HCT116 (cell line): Measurements from ENCODE around the gene ARHGAP18. TPM values are rescaled to one million over a fixed set of nuclear protein-coding genes. Genes with fewer than 3 reads are reported as not detected.

Source experiments
- ATAC-seq: fragments of 200-7000 bp; cut with Tn5 transposase; 2 replicates; pipeline ENCODE4 v1.9.1; 2020; ENCODE audit warnings: mild to moderate bottlenecking, moderate library complexity
- BruUV-seq: library from RNA; stranded (reverse); fragments of 400-500 nt; replicated peaks from 2 replicates; lab custom pipeline; 2021; lab: Mats Ljungman, UMichigan
- CTCF ChIA-PET: fragments of 300-600 bp; sonication (Branson Sonifier 250); formaldehyde crosslinking; loops from one replicate; lab custom pipeline; 2021; ENCODE audit warnings: antibody characterized with exemption; lab: Charles Lee
- POLR2A ChIA-PET: fragments of 300-600, 350-600 bp; sonication (Branson Sonifier 250); formaldehyde crosslinking; loops from one replicate; lab custom pipeline; 2021; ENCODE audit warnings: antibody characterized with exemption; lab: Charles Lee
- RAD21 ChIA-PET, 2 experiments: fragments of 300-600 bp; sonication (Branson Sonifier 250); formaldehyde crosslinking; loops; one replicate each; lab custom pipeline; 2023; ENCODE audit warnings: low total read pairs in 2 of 2; ENCODE audit not compliant: uncharacterized antibody in 2 of 2, unreplicated experiment in 2 of 2, low non-redundant PET in 1 of 2; lab: Charles Lee
- DNase-seq: peaks from one replicate; pipeline ENCODE4 v3.0.0-alpha.2; 2010; ENCODE audit warnings: low read depth, low spot score
- H2AFZ ChIP-seq: fragments of 200-600 bp; shearing (Covaris generic), sonication (generic); 2 replicates; pipeline ENCODE4 v1.6.1; 2017; ENCODE audit warnings: low read depth, mixed run types, mixed read lengths, antibody characterized with exemption, low read length; ENCODE audit not compliant: poor library complexity, severe bottlenecking
- H3K27ac ChIP-seq: 2 replicates; pipeline ENCODE4 v1.5.1; 2012; ENCODE audit warnings: low read depth, low read length
- H3K27me3 ChIP-seq: fragments of 200-600 bp; sonication (generic); 2 replicates; pipeline ENCODE4 v1.6.1; 2016; ENCODE audit warnings: mixed run types, low read length, mixed read lengths; ENCODE audit not compliant: insufficient read depth
- H3K36me3 ChIP-seq, 2 experiments: fragments of 200-500 bp in 1 of 2; fragments of 200-600 bp in 1 of 2; sonication (Bioruptor generic) in 1 of 2; sonication (generic) in 1 of 2; 2 replicates each; pipeline versions ENCODE4 v1.5.1 to v1.6.1; 2014 to 2016; ENCODE audit warnings: low read length in 2 of 2, inconsistent platforms in 1 of 2, mixed read lengths in 1 of 2, mixed run types in 1 of 2; ENCODE audit not compliant: insufficient read depth in 2 of 2, control insufficient read depth in 1 of 2
- H3K4me1 ChIP-seq, 2 experiments: fragments of 200-600 bp in 1 of 2; sonication (generic) in 1 of 2; 2 replicates each; pipeline versions ENCODE4 v1.5.1 to v1.6.1; 2012 to 2017; ENCODE audit warnings: low read length in 2 of 2, inconsistent platforms in 1 of 2, mild to moderate bottlenecking in 1 of 2, mixed read lengths in 1 of 2, mixed run types in 1 of 2, moderate library complexity in 1 of 2; ENCODE audit not compliant: insufficient read depth in 2 of 2, control insufficient read depth in 1 of 2
- H3K4me2 ChIP-seq: fragments of 200-600 bp; sonication (generic); 2 replicates; pipeline ENCODE4 v1.6.1; 2017; ENCODE audit warnings: mixed run types, low read length, mixed read lengths
- H3K4me3 ChIP-seq, 2 experiments: fragments of 200-600 bp in 1 of 2; sonication (generic) in 1 of 2; replicated peaks in 1 of 2; 2 replicates each; pipeline ENCODE4 v1.5.1; 2011 to 2016; ENCODE audit warnings: low read length in 2 of 2, control low read depth in 1 of 2, low read depth in 1 of 2, mild to moderate bottlenecking in 1 of 2, mixed read lengths in 1 of 2, mixed run types in 1 of 2
- H3K79me2 ChIP-seq: fragments of 200-600 bp; sonication (generic); 2 replicates; pipeline ENCODE4 v1.6.1; 2017; ENCODE audit warnings: mild to moderate bottlenecking, mixed run types, low read length, moderate library complexity, mixed read lengths; ENCODE audit not compliant: insufficient read depth
- H3K9ac ChIP-seq: fragments of 200-600 bp; sonication (generic); 2 replicates; pipeline ENCODE4 v1.6.1; 2016; ENCODE audit warnings: low read length, mixed read lengths
- H3K9me2 ChIP-seq: fragments of 200-600 bp; sonication (generic), shearing (Covaris generic); 2 replicates; pipeline ENCODE4 v1.6.1; 2017; ENCODE audit warnings: mixed run types, mild to moderate bottlenecking, moderate library complexity; ENCODE audit not compliant: insufficient read depth
- H3K9me3 ChIP-seq, 2 experiments: fragments of 200-500 bp in 1 of 2; fragments of 200-600 bp in 1 of 2; sonication (Bioruptor generic) in 1 of 2; sonication (generic) in 1 of 2; 2 replicates each; pipeline ENCODE4 v1.6.1; 2014 to 2017; ENCODE audit warnings: low read length in 2 of 2, mixed read lengths in 2 of 2, inconsistent platforms in 1 of 2, low read depth in 1 of 2, mild to moderate bottlenecking in 1 of 2, mixed run types in 1 of 2, moderate library complexity in 1 of 2; ENCODE audit not compliant: control insufficient read depth in 1 of 2, insufficient read depth in 1 of 2
- H4K20me1 ChIP-seq: fragments of 200-600 bp; sonication (generic), shearing (Covaris generic); 2 replicates; pipeline ENCODE4 v1.6.1; 2017; ENCODE audit warnings: mixed run types, mild to moderate bottlenecking, moderate library complexity; ENCODE audit not compliant: insufficient read depth
- CBX3 ChIP-seq: IDR thresholded peaks from 2 replicates; pipeline ENCODE4 v1.6.1; 2012; ENCODE audit warnings: low read depth
- CEBPB ChIP-seq: IDR thresholded peaks from 2 replicates; pipeline ENCODE4 v1.6.1; 2012; ENCODE audit warnings: low read depth
- CTCF ChIP-seq, 3 experiments: fragments of 200-600 bp in 1 of 3; sonication (generic) in 1 of 3; IDR thresholded peaks in 2 of 3; conservative IDR thresholded peaks in 1 of 3; 2 replicates each; pipeline ENCODE4 v1.5.1; 2012 to 2017; ENCODE audit warnings: low read depth in 2 of 3, low read length in 2 of 3, antibody characterized with exemption in 1 of 3, borderline replicate concordance in 1 of 3, control low read depth in 1 of 3, mild to moderate bottlenecking in 1 of 3, mixed read lengths in 1 of 3, mixed run types in 1 of 3, moderate library complexity in 1 of 3; ENCODE audit not compliant: insufficient read depth in 1 of 3
- EZH2 ChIP-seq: fragments of 200-600 bp; sonication (generic); IDR thresholded peaks from 2 replicates; pipeline ENCODE4 v1.6.1; 2017; ENCODE audit warnings: antibody characterized with exemption, mixed run types
- EZH2phosphoT487 ChIP-seq: fragments of 200-600 bp; IDR thresholded peaks from 2 replicates; pipeline ENCODE4 v1.6.1; 2018; ENCODE audit warnings: antibody characterized with exemption, borderline replicate concordance
- RAD21 ChIP-seq: IDR thresholded peaks from 2 replicates; pipeline ENCODE4 v1.6.1; 2012; ENCODE audit warnings: low read depth, mild to moderate bottlenecking
- SRF ChIP-seq: IDR thresholded peaks from 2 replicates; pipeline ENCODE4 v1.6.1; 2012; ENCODE audit warnings: low read depth
- TCF7L2 ChIP-seq: IDR thresholded peaks from 2 replicates; pipeline ENCODE4 v1.7.0; 2011; ENCODE audit warnings: borderline replicate concordance, inconsistent platforms; ENCODE audit not compliant: insufficient read depth, insufficient read length; ENCODE audit errors: extremely low read depth
- YY1 ChIP-seq: IDR thresholded peaks from 2 replicates; pipeline ENCODE4 v1.6.1; 2011; ENCODE audit warnings: low read length, low read depth, moderate library complexity, mild to moderate bottlenecking; ENCODE audit not compliant: insufficient replicate concordance; ENCODE audit errors: extremely low read depth
- ZNF274 ChIP-seq: fragments of 200-500 bp; sonication (Bioruptor generic); IDR thresholded peaks from 2 replicates; pipeline ENCODE4 v1.6.1; 2014; ENCODE audit warnings: mild to moderate bottlenecking, low read depth, low read length, inconsistent platforms
- intact Hi-C: fragments of 100-400 bp; cut with micrococcal nuclease; formaldehyde crosslinking; loops from 2 replicates; pipeline ENCODE4 v1.10.0; 2022
- total RNA-seq: library from RNA; stranded (reverse); gene quantifications from one replicate; pipeline ENCODE4 v1.2.1, GENCODE V29; 2021; ENCODE audit not compliant: unreplicated experiment
- TF ChIP-seq, protein P1 (sequence below): IDR thresholded peaks from 2 replicates; pipeline ENCODE4 v1.6.1; 2012; ENCODE audit warnings: low read depth

ARHGAP18 gene
- total RNA-seq, 1 experiment from 2014 or later = 70.3 TPM

DNA sequence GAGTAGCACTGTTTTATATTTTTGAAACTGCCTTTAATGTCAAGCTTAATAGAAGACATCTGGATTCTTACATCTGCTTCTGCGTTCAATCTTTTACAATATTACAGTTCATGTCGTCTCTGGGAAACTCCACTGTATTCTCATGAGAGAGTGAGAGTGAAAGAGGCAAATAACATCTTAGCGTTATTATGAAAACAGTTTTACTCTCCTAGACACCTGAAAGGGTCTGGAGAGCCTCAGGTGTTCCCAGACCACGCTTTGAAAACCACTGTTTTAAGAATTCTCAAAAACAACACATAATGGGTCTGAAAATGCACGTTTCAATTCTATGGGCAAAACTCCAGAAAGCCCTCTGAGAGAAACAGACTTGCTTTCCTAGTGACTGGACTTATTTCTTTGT lies 63.3 kb downstream of the ARHGAP18 start:
- no peak for DNase-seq
- POLR2A ChIA-PET = interaction anchor here (1.6 kb wide), 1 partner anchor 98 kb away, joined by 4 read pairs; no protein-coding TSS in a partner anchor
- H3K27ac ChIP-seq = peak overlapping the region; percentile 99

More for the DNA sequence above, 63.3 kb downstream of the ARHGAP18 start:
- no peak for ATAC-seq
- TF ChIP-seq SRF (no peak), CTCF (IDR thresholded peaks at IDR 0.05 in 2 of 3, conservative IDR thresholded peaks at IDR 0.05 in 1 of 3; ENCODE audit: borderline replicate concordance in 1 of 3, insufficient read depth in 1 of 3, low read depth in 2 of 3, low read length in 2 of 3) (no peak), ZNF274 (no peak), YY1 (no peak), CEBPB (no peak), EZH2phosphoT487 (no peak), TCF7L2 (no peak), CBX3 (no peak), RAD21 (no peak), EZH2 (no peak)
- TF ChIP-seq, protein P1, sequence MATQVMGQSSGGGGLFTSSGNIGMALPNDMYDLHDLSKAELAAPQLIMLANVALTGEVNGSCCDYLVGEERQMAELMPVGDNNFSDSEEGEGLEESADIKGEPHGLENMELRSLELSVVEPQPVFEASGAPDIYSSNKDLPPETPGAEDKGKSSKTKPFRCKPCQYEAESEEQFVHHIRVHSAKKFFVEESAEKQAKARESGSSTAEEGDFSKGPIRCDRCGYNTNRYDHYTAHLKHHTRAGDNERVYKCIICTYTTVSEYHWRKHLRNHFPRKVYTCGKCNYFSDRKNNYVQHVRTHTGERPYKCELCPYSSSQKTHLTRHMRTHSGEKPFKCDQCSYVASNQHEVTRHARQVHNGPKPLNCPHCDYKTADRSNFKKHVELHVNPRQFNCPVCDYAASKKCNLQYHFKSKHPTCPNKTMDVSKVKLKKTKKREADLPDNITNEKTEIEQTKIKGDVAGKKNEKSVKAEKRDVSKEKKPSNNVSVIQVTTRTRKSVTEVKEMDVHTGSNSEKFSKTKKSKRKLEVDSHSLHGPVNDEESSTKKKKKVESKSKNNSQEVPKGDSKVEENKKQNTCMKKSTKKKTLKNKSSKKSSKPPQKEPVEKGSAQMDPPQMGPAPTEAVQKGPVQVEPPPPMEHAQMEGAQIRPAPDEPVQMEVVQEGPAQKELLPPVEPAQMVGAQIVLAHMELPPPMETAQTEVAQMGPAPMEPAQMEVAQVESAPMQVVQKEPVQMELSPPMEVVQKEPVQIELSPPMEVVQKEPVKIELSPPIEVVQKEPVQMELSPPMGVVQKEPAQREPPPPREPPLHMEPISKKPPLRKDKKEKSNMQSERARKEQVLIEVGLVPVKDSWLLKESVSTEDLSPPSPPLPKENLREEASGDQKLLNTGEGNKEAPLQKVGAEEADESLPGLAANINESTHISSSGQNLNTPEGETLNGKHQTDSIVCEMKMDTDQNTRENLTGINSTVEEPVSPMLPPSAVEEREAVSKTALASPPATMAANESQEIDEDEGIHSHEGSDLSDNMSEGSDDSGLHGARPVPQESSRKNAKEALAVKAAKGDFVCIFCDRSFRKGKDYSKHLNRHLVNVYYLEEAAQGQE = no peak
- Histone ChIP-seq H3K4me2 (peak overlapping the region; percentile 71), H3K9ac (peak overlapping the region; percentile 64), H3K79me2 (peaks cover 73% of the 10 kb centered on the region), H4K20me1 (no peaks in the 10 kb centered on the region), H3K9me2 (no peaks in the 10 kb centered on the region), H3K27me3 (no peaks in the 10 kb centered on the region), H3K4me3 (peak overlapping the region in 1 of 2 experiments; percentile 8; a peak in 1 of 4 replicates), H2AFZ (no peak overlapping the region), H3K36me3 (no peaks in the 10 kb centered on the region), H3K9me3 (no peaks in the 10 kb centered on the region), H3K4me1 (peaks cover 95 to 98% of the 10 kb centered on the region in 2 experiments)
- intact Hi-C loops = loop anchor here (5.0 kb wide), 2 partner anchors 101 to 149 kb away; no protein-coding TSS in a partner anchor
- RAD21 ChIA-PET = no interaction called here
- CTCF ChIA-PET = no interaction called here
- no TSS peak for BruUV-seq
